ENCODE measurements around the gene THPO. TPM values are rescaled to one million over a fixed set of nuclear protein-coding genes. Genes with fewer than 3 reads are reported as not detected.

THPO gene
- total and polyA plus RNA-seq, 2 experiments from 2014 or later: 0.14 to 1.9 TPM

- H2AFZ ChIP-seq: no peak overlapping the region
- H3K4me1 ChIP-seq (ENCODE audit: insufficient read depth): peaks cover 6% of the 10 kb centered on the region; the same call in 1 of the 2 replicates
- H3K36me3 ChIP-seq (ENCODE audit: insufficient read depth): 0 out of 2 replicates have a peak, but pooled peaks cover 3% of the 10 kb centered on the region
- 0 out of 2 replicates have a peak, but pooled peaks cover 2% of the 10 kb centered on the region for H3F3A ChIP-seq (replicated peaks; ENCODE audit: low read depth)
- H3K4me1 Mint-ChIP-seq: peaks cover 8% of the 10 kb centered on the region
- ATAC-seq: no peak
- no peak overlapping the region for H3K4me3 Mint-ChIP-seq
- no peaks in the 10 kb centered on the region for H3K9me3 Mint-ChIP-seq
- 0 out of 2 replicates have a peak, but pooled peaks cover 4% of the 10 kb centered on the region for H4K20me1 ChIP-seq (replicated peaks; ENCODE audit: insufficient read depth)
- TF ChIP-seq ZNF462 (CRISPR knock-in tag; IDR thresholded peaks at IDR 0.05) (no peak), CTCF (conservative IDR thresholded peaks at IDR 0.05; ENCODE audit: low read depth in 2 of 2) (no peak), ZNF331 (CRISPR knock-in tag; IDR thresholded peaks at IDR 0.05; ENCODE audit: low read depth) (no peak), POLR2AphosphoS5 (IDR thresholded peaks at IDR 0.05; ENCODE audit: low read depth) (no peak), EZH2 (IDR thresholded peaks at IDR 0.05; ENCODE audit: low read depth, unreplicated experiment) (no peak), EZH2phosphoT487 (IDR thresholded peaks at IDR 0.05; ENCODE audit: unreplicated experiment) (no peak), JUNB (IDR thresholded peaks at IDR 0.05; ENCODE audit: unreplicated experiment) (no peak), NANOG (IDR thresholded peaks at IDR 0.05; ENCODE audit: borderline replicate concordance) (no peak), REST (IDR thresholded peaks at IDR 0.05; ENCODE audit: unreplicated experiment) (no peak), ETS1 (IDR thresholded peaks at IDR 0.05) (no peak), CREB1 (CRISPR knock-in tag; IDR thresholded peaks at IDR 0.05; ENCODE audit: low read depth) (no peak), ZNF114 (CRISPR knock-in tag; IDR thresholded peaks at IDR 0.05) (no peak), STAT1 (IDR thresholded peaks at IDR 0.05; ENCODE audit: unreplicated experiment) (no peak)
- no peak overlapping the region for H3K27ac ChIP-seq (ENCODE audit: low read depth)
- H3K27ac Mint-ChIP-seq: no peak overlapping the region
- H3K9me2 ChIP-seq (ENCODE audit: insufficient read depth): no peaks in the 10 kb centered on the region
- no peaks in the 10 kb centered on the region for H3K79me2 ChIP-seq (replicated peaks; ENCODE audit: insufficient read depth)
- H3K27me3 Mint-ChIP-seq (ENCODE audit: insufficient read depth, low read depth, poor library complexity): no peaks in the 10 kb centered on the region
- no peak for DNase-seq (ENCODE audit: low spot score)
- H3K4me2 ChIP-seq: no peak overlapping the region
- peaks cover 33% of the 10 kb centered on the region for H3K36me3 Mint-ChIP-seq (ENCODE audit: low read depth)
- H3K4me3 ChIP-seq: no peak overlapping the region
- H3K27me3 ChIP-seq (ENCODE audit: insufficient read depth): no peaks in the 10 kb centered on the region
These were observed 25.0 kb downstream of the THPO start for GRCh38 chr3:184352897-184353545.
